DMS153 treated with DMSO at 0.1 percent for 48 hours (cell line): Measurements from ENCODE around the gene GRK4.
"Not testable (repeated sequence)": the region's sequence is repeated elsewhere in the genome, so short reads cannot be mapped to it uniquely, and the experiment has no call there.

ENCODE experiments used
- DNase-seq: peaks from one replicate; lab custom pipeline; 2025; ENCODE audit not compliant: unreplicated experiment; lab: John Stamatoyannopoulos, UW

GRK4 gene

DNA sequence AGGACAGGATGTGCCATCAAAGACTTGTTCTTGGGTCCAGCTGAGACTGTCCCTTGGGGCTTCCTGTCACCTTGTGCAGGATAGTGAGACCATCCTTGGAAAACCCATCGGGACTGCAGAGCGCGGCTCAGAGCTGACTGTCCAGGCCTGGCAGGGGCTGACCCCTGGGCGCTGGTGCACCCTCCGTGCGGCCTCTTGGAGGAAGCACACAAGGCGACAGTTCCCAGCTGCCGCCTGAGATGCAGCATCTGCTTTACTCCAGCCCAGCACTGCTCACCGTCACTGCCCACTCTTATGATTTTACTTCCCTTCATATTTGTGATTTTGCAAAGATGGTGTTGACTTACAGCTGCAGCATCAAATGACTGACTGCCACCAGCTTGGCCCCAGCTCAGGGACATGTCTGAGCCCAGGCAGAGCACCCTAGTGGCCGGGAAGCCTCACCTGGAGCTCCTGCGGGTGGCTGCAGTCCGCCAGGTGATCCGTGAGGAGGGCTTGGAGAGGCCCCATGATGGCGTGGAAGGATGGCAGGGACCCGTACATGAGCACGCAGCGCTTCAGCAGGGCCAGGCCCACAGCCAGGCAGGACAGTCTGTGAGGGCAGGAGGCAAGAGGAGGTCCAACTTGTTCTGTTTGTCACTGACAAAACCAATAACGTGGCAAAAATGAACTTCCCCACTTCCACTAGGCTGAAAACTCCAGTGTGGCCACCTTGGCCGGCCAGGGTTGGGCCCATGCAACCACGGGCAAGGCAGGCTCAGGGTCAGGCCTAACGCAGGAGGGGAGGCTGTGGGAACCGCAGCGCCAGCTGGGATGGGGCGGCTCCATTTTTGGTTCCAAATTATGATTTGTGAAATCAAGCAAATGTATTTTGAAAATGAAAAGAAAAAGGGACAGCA lies 22.0 kb upstream of the GRK4 start:
- DNase-seq, result no peak

DNA sequence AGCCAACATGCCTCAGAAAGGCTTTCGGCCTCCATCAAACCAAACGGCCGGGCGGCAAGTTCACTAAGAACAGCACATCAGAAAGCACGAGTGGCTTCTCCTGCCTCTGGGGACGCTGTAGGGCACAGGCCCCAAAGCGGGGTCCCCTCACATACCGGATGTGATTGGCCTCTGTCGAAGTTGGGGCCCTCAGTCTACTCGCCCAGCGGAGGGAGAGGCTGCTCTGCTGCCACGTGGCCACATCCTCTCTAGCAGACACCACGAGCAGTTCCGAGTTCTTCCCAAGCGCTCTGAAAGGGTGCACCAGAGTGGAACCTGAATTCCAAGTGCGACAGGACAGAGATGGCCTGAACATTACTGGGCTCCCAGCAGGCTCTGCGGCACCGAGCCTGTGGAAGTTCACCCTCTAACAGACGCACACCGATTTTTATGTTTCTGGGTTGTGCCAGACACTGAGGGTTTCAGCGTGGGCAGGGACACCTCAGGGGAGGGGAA lies 21.3 kb upstream of the GRK4 start:
- DNase-seq, result no peak

DNA sequence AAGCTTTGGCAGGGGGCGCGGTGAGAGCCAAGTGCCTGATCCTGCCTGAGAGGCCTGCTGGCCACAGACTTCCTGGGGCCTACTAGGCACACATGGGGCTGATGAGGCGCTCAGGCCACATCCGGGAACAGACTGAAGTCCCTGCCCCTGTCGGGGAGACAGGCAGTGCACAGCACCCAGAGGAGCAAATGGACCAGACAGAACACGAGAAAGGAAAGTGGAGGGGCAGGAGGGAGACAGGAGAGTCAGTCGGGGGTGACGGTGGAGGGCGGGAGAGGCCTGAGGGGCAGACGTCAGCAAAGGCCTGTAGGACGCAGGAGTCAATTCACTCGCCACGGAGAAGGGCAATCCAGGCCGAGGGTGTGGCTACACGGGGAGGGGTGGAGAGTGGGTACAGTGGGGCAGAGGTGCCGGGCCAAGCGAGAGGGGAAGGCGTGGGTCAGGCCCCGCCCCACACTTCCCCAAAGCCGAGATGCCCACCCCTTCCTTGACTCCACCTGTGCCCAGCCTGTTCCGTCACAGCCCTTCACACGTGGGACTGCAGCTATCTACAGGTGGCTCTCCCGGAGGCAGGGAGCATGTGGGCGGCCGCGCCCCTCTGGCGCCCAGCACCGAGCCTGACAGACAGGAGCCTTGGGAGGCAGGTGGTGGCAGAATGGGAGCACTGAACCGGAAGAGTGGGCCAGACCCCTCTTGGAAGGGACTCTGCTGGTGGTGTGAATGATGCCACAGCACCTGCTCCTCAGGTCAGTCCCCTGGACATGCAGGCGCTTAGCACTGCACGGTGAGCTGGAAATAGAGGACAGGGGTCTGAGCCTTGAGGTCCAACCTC lies 20.6 kb upstream of the GRK4 start:
- DNase-seq, result no peak

DNA sequence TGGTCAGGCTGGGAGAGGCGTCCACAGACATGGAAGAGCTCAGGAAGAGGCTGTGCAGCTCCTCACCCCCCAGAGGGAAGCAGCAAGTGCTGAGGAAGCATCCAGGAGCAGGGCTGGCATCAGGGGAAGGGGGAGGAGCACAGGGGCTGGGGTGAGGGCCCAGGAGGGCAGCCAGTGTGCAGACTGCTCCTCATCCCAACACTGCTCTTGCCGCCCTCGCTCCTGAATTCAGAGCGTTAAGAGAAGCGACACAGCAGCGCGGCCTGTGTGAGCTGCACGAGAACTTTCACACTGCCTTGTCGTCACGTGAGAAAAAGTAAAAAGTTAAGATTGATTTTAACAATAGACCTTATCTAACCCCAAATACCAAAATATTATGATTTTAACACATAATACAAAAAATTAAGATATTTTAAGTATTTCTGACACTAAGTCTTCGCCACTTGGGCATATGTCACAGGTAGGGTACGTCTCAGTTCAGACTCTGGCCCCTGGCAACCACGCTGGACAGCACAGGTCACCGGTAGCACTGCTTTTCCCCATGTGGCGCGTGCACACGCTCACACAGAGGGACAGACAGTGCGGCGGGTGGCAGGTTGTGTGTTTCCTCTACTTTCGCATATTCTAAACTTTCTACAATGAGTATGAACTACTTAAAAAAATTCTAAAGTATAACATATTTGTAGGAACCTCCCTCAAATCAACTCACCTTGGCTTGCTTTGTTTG lies 19.8 kb upstream of the GRK4 start:
- no peak for DNase-seq

DNA sequence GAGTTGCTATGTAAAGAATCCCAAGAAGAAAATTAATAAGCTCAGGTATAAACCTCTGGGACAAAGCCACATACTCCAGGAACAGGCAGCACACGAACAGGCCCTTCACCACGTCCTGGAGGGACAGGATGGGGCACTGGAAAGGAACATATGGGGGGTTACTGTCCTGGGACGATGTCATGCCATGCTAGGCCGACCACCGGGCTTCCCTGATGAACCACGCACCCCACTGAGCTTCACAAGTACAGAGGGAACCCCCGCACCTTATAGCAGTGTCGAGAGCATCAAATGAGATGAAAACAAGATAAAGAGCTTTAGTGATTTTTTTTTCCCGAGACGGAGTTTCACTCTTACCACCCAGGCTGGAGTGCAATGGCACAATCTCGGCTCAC lies 19.3 kb upstream of the GRK4 start:
- no peak for DNase-seq

DNA sequence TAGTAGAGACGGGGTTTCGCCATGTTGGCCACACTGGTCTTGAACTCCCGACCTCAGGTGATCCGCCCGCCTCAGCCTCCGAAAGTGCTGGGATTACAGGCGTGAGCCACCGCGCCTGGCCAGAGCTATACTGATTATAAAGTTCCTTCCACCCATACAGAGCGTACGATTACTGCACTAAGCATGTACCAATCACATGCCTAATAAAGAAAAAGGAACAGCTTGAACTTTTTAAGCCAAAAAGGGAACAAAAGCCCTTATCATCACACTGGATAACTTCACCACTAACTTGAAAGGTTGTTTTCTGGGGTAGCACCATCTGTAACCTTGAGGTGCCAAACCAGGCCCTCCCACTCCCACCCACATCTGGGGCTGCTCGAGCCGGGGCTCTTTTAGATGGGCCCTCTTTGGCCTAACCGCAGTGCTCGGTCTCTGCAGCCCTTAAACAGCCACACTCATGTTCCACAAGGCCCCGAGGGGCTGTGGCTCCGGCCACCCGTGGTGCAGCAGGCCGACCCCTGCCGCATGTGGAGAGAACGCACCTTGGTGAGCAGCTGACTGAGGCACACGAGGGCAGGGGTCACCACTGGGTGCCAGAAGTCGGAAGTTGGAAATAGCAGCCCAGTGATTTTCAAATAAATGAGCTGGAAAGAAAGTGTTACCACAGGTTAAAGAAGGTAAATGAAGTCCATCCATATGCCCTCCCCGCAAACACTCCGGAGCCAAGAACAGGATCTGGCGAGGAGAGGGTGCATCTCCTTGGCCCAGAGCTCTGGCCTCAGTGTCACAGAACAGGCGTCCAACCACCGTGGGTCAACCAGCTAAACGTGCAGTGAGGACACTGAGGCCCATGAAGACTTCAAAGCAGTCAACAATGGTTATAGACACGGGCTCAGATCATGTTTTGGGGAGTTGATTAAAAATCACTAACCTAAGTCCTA lies 18.5 kb upstream of the GRK4 start:
- no peak for DNase-seq

DNA sequence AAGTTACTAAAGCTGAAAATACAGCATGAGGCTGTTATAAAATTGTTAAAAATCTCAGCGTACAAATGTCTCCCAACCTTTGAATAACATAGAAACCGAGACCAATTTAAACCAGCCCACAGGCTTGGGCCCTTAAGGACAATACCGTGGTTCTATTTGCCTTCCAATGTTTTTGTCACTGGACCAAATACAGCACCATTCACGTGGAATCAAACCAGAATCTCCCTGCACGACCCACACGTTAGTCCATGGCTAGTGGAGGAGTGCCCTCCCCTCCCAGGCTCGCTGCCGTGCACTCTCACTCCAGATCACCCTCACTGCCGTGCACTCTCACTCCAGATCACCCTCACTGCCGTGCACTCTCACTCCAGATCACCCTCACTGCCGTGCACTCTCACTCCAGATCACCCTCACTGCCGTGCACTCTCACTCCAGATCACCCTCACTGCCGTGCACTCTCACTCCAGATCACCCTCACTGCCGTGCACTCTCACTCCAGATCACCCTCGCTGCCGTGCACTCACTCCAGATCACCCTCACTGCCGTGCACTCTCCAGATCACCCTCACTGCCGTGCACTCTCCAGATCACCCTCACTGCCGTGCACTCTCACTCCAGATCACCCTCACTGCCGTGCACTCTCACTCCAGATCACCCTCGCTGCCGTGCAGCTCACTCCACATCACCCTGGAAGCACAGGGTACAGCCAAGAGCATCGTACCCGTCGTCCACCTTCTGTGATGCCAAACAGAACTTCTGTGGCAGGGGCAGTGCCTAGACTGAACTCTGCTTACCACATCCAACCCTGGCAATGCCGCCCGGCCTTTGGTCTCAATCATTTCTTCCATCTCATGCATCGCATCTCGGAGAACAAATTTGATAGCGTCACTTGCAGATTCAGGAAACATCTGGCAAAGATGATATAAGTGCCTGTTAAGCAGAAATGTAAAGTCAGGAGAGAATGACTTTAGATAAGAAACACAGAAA lies 17.5 kb upstream of the GRK4 start:
- DNase-seq, result not testable (repeated sequence)

DNA sequence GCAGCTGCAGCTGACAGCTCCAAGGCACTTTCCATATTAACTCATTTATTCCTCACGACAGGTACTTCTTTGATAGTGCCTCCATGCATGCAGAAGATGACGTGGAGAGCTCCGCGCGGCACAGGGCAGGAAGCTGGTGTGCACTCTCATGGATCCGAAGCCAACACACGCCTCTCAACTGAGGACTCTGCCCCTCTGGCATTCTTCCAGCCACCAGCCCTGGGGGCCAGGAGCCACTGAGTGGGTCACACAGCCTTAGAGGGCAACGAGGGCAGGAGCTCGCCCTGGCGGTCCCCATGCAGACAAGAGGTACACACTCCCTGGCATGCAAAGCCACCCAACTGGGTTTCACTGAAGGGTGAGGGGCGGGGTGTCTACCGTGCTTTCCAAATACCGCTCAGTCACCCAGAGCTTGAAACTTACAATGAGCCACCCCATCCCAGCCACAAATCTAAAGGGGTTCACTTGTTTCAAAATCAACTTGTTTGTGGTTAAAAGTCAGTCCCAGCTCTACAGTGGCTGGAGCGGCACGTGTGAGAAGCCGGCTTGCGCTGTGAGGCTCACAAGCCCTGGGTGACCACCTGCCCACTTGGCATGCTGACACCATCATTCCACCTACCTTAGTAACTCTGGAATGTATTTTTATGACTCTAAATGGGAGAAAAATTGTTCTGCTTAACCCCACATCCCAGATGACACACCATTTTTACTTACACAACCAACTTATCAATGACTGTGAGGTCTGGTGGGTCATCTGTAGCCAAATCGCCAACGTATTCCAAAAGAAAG lies 16.4 kb upstream of the GRK4 start:
- DNase-seq, result no peak

DNA sequence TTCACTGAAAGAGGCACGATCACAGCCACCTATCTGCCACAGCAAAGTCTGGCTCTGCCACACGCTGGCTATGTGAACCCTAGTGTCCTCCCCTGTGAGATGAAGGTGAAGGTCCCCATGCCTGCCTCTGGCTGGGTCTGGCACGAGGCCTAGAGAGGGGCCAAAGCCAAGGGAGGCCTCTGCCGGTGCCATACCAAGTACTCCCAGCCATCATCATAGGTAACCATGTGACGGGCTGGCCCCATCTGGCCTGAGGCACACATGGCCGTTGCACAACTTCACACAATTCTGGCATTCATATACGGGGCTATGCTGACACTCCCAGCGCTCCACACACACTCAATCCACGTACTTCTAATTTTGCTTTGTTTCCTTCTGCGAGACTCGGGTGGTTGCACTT lies 15.4 kb upstream of the GRK4 start:
- DNase-seq, result no peak

DNA sequence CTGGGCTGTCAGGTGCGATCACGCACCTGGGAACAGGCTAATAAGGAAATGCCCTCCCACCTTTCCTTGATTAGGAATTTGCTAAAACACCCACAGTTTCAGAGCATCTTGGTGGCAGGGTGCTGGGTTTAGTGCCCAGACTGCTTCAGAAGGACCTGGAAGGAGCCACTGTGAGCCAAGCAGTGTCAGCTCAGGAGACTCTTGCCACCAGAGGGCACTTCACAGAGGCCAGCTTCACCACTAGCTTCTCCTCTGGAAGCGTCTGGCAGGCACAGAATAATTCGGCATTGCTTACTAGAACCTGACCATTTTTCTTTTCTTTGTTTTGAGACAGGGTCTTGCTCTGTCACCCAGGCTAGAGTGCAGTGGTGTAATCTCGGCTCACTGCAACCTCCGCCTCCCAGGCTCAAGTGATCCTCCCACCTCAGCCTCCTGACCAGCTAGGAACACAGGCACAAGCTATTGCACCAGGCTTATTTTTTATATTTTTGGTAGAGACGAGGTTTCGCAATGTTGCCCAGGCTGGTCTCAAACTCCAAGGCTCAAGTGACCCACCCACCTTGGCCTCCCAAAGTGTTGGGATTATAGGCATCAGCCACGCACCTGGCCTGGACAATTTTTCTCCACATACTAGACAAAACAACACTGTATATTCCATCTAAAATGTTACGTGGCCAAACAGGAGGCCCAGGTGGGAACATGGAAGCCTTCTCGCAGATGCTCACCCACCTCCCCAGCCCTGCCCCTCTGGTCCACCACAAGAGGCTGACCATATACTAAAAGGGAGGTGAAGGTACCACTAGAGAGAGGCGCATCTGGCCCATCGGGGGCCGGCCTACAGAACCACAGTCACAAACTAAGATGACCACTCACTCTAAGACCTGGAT lies 14.2 kb upstream of the GRK4 start:
- DNase-seq, result no peak

DNA sequence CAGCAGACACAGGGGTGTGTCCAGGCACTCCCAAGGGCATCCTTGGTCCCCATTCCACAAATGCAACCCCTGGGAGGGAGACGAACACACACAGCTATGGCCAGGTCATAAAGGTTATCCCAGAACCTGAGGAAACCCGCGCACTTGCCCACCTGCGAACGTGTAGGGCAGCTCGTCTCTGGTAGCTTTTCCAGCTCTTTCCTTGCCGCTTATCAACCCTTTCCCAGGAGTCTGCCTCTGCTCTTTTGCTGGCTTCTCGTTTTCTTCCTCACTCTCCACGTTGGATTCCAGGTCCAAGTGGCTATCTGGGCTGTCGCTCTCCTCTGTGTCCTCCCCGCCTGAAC lies 13.6 kb upstream of the GRK4 start:
- no peak for DNase-seq

DNA sequence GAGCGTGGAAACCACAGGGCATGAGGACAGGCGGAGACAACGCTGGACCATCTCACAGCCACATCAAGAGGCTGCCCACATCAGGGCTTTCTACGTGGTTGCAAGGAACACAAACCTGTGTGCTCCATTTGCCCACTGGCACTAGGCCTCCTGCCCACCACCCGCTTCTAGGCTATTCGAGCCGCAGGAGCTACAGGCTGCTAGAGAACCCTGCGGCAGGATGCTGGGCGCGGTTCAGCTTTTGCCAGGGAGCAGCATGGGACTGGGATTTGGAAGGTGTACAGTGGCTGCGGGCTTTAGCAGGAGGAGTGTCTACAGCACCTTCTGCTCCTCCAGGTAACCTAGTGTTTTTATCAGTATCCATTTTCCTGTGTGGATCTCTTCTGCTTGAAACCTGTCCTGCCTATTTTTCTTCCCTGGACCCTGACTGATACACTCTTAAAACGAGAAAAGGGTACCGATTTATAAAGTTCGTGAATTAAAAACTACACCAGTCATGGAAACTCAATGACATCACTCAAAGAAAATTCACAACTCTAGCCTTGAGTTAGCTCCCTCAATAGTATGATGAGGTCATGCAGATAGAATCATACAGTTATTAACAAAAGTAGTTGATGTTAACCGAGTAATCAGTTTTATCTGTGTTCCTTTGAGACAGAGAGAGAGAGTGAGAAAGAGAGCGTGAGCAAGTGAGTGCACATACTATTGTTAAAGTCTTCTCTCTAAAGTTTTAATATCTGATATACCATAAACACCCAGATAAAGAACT lies 13.0 kb upstream of the GRK4 start:
- no peak for DNase-seq

DNA sequence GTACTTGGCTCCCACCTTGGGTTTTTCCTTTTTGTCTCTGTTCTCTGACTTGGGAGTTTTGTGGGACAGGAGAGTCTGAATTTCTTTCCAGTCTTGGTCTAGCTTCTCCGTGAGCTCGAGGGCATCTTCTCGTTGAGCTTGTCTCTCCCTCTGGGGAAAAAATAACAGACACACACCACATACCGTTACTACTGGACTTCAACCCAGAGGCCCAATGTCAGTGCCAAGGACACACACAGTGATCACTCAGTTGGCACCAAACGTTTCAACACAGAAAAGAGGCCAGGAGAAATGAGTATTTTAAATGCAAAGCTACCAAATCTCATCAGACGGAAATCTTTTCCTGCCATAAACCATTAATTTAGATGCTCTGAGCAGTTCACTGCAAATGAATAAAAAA lies 9.9 kb upstream of the GRK4 start:
- DNase-seq, result no peak

DNA sequence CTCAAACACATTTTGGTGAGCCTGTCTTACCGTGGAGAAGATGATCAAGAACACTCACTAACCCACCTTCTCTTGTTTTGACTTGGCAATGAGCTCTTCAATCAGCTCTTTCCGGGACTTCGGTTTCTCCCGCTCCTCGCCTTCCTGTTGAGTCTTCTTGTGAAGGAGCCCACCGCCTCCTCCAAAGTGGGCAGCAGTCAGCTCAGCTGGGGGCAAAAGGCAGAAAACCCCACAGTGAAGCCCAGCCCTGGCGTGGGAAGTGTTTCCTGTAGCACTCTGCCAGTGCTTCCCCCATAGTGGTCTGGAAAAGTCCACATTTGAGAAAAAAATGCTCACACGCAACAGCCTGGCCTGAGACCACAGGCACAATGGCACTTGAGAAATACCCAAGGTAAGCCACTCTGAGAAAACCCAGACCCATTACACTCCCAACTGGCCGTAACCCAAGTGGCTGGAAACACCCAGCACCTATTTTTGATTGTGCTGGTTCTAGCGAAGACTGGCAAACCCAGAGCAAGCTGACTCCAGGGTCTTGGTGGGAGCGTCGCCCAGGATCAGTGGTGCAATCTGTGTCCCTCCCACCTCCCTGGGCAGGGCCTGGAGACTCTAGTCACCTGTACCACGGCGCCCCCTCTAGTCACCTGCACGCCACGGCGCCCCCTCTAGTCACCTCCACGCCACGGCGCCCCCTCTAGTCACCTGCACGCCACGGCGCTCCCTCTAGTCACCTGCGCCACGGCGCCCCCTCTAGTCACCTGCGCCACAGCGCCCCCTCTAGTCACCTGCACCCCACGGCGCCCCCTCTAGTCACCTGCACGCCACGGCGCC lies 8.8 kb upstream of the GRK4 start:
- no peak for DNase-seq

DNA sequence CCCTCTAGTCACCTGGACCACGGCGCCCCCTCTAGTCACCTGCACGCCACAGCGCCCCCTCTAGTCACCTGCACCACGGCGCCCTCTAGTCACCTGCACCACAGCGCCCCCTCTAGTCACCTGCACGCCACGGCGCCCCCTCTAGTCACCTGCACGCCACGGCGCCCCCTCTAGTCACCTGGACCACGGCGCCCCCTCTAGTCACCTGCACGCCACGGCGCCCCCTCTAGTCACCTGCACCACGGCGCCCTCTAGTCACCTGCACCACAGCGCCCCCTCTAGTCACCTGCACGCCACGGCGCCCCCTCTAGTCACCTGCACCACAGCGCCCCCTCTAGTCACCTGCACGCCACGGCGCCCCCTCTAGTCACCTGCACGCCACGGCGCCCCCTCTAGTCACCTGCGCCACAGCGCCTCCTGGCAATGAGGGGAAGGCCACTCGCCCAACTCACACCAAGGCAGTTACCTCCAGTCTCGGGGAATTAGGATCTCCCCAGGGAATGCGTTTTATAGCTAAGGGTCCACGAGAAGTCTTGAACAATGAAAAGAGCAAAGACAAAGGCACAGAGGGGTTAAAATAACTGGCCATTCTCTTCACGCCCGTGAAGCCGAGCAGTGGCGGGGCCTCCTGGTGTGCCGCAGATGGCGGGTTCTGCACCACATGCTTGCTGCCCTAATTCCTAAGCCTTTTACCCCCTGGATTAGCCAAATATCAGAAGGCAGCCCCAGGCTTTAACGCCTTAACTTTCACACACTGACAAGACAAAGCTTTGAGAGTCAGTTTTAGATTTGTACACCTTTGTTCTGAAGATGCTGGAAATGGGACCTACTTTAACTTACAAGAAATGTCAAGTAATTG lies 8.0 kb upstream of the GRK4 start:
- DNase-seq, result not testable (repeated sequence)
